Measurements from ENCODE around the gene KRT72.

Gene KRT72

GRCh38 chr12:52600941-52601481 is at the start of gene KRT72:
KRT72 (minus strand) TSS chr12:52601463; CDS start chr12:52601452, 11 bp downstream.
- DNase-seq (ENCODE audit: low read depth in 3 of 3) = no peak

- no peak for DNase-seq (ENCODE audit: low read depth in 3 of 3)
Measured at GRCh38 chr12:52650520-52651081, 49.3 kb upstream of the KRT72 start.

DNA sequence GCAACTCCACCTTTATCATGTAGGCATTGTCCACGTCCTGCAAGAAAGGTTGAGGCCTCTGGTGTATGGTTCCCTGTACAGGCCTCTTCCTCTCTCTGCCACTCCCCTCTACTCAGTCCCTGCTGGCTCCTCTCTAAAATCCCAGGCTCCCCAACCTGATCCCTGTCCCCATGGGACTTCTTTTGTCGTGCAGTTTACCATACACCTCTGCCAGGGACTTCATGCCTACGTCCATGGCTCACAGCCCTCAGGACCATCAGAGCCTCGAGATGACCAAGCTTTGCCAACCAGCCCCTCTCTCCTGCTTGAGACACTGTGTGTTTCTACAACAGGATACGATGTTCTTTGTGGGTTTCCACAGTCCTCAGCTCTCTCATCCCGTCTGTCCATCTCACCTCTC is 47.8 kb upstream of the KRT72 start:
- DNase-seq (ENCODE audit: low read depth in 3 of 3) = no peak

DNA sequence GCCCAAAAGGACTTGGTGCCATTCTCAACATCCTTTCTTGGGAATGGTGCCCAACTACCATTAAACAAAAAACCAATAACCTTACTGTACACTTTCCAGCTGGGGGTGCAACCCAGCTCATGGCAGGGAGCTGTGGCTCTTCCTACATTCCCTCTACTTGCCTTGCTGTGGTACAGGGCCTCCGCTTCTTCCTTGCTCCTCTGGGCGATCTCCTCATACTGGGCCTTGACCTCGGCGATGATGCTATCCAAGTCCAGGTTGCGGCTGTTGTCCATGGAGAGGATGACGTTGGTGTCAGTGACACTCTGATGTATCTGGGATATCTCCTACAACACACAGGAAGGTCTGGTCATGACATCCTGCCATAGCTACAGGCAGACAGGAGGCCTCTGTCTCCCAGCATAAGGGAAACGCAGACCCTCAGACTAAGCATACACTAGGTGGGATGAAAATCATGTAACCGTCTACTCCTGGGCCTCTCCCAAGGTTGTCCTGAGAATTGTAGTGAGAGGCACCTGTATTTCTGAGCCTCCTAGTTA is 46.8 kb upstream of the KRT72 start:
- DNase-seq (ENCODE audit: low read depth in 3 of 3) = no peak

DNA sequence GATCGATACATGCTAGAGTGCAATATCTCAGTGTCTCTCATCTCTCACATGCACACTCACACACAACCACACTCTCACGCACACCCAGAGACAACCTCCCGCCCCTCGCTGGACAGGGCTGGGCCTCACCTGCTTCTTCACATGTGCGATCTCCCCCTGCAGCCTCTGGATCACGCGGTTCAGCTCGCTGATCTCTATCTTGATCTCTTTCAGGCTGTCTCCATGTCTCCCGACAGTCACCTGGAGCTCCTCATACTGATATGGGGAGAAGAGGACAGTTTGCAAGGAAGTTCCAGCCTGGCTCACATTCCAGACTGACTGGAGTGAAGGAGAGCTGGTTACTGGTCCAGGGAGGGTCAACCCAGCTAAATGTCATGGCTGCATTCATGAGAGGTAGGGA is 46.3 kb upstream of the KRT72 start:
- no peak for DNase-seq (ENCODE audit: low read depth in 3 of 3)

- DNase-seq (ENCODE audit: low read depth in 3 of 3) = no peak
Measured at GRCh38 chr12:52646613-52647012, 45.4 kb upstream of the KRT72 start.

DNA sequence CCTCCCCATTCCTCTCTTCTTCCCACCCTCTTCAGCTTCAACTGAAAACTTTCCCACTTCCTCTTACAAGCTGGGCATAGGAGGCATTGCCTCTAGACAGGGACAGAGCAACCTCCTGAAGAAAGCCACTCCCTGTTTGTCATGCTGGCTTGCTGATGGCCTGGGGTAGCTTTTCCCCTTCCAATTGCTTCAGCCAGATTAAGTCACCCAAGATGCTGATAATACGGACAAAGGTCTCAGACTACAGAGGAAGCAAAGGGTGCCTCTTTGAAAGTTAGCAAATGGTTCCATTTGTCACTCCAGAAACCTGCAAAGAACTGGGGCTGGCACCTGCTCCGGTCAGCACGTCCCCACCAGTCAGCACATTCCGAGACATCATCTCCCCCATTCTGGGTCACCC is 44.7 kb upstream of the KRT72 start:
- no peak for DNase-seq (ENCODE audit: low read depth in 3 of 3)

DNA sequence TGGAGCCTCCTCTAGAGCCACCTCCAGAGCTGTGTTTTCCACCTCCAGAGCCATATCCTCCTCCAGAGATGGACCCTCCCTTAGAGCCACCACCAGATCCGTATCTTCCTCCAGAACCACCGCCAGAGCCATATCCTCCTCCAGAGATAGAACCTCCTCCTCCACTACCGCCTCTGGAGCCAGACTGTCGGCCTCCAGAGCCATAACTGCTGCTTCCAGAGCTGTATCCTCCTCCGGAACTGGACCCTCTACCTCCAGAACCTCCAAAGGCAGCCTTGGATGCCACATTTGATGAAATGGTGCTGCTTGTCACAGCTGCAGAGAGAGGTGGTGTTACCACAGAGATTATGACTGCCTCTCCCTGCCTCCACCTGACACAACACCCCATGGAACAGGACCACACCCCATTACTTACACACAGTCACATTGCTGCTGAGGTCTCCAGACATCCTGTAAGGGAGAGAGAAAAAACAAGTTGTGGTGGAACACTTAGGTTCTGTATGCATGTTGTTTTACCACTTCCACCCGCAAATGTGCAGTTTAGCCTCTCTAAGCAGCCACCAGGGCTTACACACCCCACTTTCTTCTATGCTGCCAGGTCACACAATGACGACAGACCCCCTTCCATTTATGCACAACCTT is 44.0 kb upstream of the KRT72 start:
- DNase-seq (ENCODE audit: low read depth in 3 of 3) = no peak

- no peak for DNase-seq (ENCODE audit: low read depth in 3 of 3)
Measured at GRCh38 chr12:52644078-52644415, 42.8 kb upstream of the KRT72 start.

- DNase-seq (ENCODE audit: low read depth in 3 of 3) = no peak
Measured at GRCh38 chr12:52643233-52644077, 42.2 kb upstream of the KRT72 start.

DNA sequence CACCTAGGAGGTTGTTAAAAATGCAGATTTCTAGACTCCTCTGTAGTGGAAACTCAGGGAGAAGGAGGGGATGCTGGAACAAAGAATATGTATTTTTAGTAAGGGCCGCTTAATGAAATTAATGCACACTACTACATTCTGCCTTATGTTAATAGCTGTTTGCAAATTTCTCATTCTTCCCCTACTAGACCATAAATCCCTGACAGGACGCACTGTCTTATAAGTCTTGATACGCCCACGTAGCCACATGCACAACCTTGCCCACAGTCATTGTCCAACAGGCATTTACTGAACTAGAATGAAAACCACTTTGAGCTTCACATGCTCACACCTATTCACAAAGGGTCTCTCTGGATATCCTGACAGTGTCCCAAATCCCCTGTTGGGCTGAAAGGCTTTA is 40.2 kb upstream of the KRT72 start:
- DNase-seq (ENCODE audit: low read depth in 3 of 3) = no peak

GRCh38 chr12:52637299-52637698 is 36.0 kb upstream of the KRT72 start:
- no peak for DNase-seq (ENCODE audit: low read depth in 3 of 3)

- no peak for DNase-seq (ENCODE audit: low read depth in 3 of 3)
Measured at GRCh38 chr12:52636592-52637258, 35.5 kb upstream of the KRT72 start.

- DNase-seq (ENCODE audit: low read depth in 3 of 3) = no peak
Measured at GRCh38 chr12:52636189-52636588, 34.9 kb upstream of the KRT72 start.

GRCh38 chr12:52634266-52635056 is 33.2 kb upstream of the KRT72 start:
- no peak for DNase-seq (ENCODE audit: low read depth in 3 of 3)

DNA sequence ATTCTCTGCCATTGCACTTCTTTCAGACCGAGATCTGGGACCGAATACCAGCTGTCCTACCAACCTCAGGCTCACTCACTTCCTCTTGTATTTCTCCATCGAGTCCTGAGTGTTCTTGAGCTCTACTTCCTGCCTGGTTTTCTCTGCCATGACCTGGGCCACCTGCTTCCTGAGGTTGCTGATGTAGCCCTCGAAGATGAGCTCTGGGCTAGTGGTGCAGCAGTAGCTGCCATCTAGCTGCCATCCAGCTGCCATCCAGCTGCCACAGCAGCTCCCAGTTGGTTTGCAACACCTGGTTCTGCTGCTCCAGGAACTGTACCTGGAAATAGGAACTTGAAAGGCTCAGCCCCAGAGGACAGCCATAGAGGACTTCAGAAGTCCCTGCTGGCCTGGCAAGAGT is 32.1 kb upstream of the KRT72 start:
- DNase-seq (ENCODE audit: low read depth in 3 of 3) = no peak

DNA sequence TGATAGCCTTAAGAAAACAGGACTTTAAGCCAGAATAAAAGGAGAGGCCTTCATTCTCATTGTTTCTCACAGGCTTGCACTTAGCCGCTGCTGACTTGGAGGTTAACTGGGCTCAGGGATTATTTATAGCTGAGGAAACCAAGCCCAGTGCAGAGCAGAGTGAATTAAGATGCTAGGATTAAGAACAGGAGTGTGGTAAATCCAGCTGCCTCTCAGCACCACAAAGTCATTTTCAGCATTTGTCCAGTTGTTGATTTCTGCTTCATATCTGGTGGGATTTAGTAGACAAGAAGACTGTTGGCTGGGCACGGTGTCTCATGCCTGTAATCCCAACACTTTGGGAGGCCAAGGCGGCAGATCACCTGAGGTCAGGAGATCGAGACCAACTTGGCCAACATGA is 31.4 kb upstream of the KRT72 start:
- DNase-seq (ENCODE audit: low read depth in 3 of 3) = no peak

- DNase-seq (ENCODE audit: low read depth in 3 of 3) = no peak
Measured at GRCh38 chr12:52631676-52632459, 30.6 kb upstream of the KRT72 start.

GRCh38 chr12:52631264-52631663 is 30.0 kb upstream of the KRT72 start:
- no peak for DNase-seq (ENCODE audit: low read depth in 3 of 3)

GRCh38 chr12:52630599-52631200 is 29.4 kb upstream of the KRT72 start:
- no peak for DNase-seq (ENCODE audit: low read depth in 3 of 3)

Data from stimulated activated CD4-positive, alpha-beta T cell treated with anti-CD3 and anti-CD28 coated beads, TNF-alpha, amount 100 ng/mL, for 4 hours (primary cell).